ENCODE results near the gene C1orf226.

C1orf226 gene

GRCh38 chr1:162385702-162386101 is 4.2 kb downstream of the C1orf226 start:
- no peak for DNase-seq

- DNase-seq, result no peak
Measured at GRCh38 chr1:162386292-162387225, 5.0 kb downstream of the C1orf226 start.

GRCh38 chr1:162387226-162388082 is 5.9 kb downstream of the C1orf226 start:
- DNase-seq, result no peak

GRCh38 chr1:162388083-162388594 is 6.6 kb downstream of the C1orf226 start:
- no peak for DNase-seq

- no peak for DNase-seq
Measured at GRCh38 chr1:162388615-162389014, 7.1 kb downstream of the C1orf226 start.

GRCh38 chr1:162389021-162389818 is 7.7 kb downstream of the C1orf226 start:
- DNase-seq, result no peak

GRCh38 chr1:162389971-162390370 is 8.4 kb downstream of the C1orf226 start:
- no peak for DNase-seq

- DNase-seq, result no peak
Measured at GRCh38 chr1:162390396-162391185, 9.1 kb downstream of the C1orf226 start.

- no peak for DNase-seq
Measured at GRCh38 chr1:162391790-162392563, 10.4 kb downstream of the C1orf226 start.

- DNase-seq, result no peak
Measured at GRCh38 chr1:162396201-162396906, 14.8 kb downstream of the C1orf226 start.

GRCh38 chr1:162397039-162397448 is 15.5 kb downstream of the C1orf226 start:
- DNase-seq, result no peak

GRCh38 chr1:162397943-162398560 is 16.5 kb downstream of the C1orf226 start:
- no peak for DNase-seq

GRCh38 chr1:162398999-162399580 is 17.6 kb downstream of the C1orf226 start:
- no peak for DNase-seq

- no peak for DNase-seq
Measured at GRCh38 chr1:162400790-162401355, 19.3 kb downstream of the C1orf226 start.

GRCh38 chr1:162404550-162405160 is 23.1 kb downstream of the C1orf226 start:
- no peak for DNase-seq

GRCh38 chr1:162405800-162406199 is 24.3 kb downstream of the C1orf226 start:
- no peak for DNase-seq

- DNase-seq, result no peak
Measured at GRCh38 chr1:162406811-162407210, 25.3 kb downstream of the C1orf226 start.

GRCh38 chr1:162407539-162407938 is 26.0 kb downstream of the C1orf226 start:
- no peak for DNase-seq

- no peak for DNase-seq
Measured at GRCh38 chr1:162412002-162412401, 30.5 kb downstream of the C1orf226 start, which contains the start of gene SH2D1B. TSS of gene SH2D1B (minus strand) at chr1:162412136. CDS start at chr1:162412016, 120 bp downstream.
